RWPE1 (cell line): ENCODE measurements around the gene GABRB3.

Experiments used
- CTCF ChIA-PET: fragments of 350-600 bp; sonication (Branson Sonifier 250); formaldehyde crosslinking; extraction: SDS; loops from one replicate; lab custom pipeline; 2021; lab: Yijun Ruan, JAX
- POLR2A ChIA-PET: fragments of 400-600 bp; formaldehyde crosslinking; extraction: SDS; loops from one replicate; lab custom pipeline; 2020; ENCODE audit warnings: antibody characterized with exemption; ENCODE audit not compliant: low non-redundant PET; lab: Yijun Ruan, JAX
- DNase-seq: peaks from one replicate; pipeline ENCODE4 v3.0.0; 2012; ENCODE audit warnings: low spot score
- H3K27ac ChIP-seq: fragments of 450-650 bp; 2 replicates; pipeline ENCODE4 v1.5.1; 2017
- TF ChIP-seq, protein P1 (sequence below): fragments of 450-650 bp; conservative IDR thresholded peaks from 2 replicates; pipeline ENCODE4 v1.5.1; 2017; ENCODE audit warnings: low read depth, mild to moderate bottlenecking

GABRB3 gene

DNA sequence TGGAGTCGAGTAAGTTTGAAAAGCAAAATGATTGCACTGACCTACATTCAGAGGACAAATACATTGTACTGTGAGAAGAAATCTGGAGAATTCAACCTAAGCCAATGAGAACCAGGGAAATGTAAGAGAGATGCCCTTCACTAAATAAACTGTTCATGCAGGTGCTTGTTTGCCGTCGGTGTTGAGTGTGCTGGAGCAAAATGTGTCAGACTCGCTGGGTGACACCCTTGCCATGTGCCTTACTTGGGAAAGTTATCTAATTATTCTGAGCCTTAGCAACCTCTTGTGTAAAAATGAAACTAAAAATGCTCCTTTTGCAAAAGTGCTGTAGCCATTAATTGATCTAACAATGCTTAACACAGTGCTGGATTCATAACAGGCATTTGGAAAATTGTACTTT lies 140.4 kb downstream of the GABRB3 start:
- TF ChIP-seq, protein P1, sequence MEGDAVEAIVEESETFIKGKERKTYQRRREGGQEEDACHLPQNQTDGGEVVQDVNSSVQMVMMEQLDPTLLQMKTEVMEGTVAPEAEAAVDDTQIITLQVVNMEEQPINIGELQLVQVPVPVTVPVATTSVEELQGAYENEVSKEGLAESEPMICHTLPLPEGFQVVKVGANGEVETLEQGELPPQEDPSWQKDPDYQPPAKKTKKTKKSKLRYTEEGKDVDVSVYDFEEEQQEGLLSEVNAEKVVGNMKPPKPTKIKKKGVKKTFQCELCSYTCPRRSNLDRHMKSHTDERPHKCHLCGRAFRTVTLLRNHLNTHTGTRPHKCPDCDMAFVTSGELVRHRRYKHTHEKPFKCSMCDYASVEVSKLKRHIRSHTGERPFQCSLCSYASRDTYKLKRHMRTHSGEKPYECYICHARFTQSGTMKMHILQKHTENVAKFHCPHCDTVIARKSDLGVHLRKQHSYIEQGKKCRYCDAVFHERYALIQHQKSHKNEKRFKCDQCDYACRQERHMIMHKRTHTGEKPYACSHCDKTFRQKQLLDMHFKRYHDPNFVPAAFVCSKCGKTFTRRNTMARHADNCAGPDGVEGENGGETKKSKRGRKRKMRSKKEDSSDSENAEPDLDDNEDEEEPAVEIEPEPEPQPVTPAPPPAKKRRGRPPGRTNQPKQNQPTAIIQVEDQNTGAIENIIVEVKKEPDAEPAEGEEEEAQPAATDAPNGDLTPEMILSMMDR: no peak
- POLR2A ChIA-PET: no interaction called here

DNA sequence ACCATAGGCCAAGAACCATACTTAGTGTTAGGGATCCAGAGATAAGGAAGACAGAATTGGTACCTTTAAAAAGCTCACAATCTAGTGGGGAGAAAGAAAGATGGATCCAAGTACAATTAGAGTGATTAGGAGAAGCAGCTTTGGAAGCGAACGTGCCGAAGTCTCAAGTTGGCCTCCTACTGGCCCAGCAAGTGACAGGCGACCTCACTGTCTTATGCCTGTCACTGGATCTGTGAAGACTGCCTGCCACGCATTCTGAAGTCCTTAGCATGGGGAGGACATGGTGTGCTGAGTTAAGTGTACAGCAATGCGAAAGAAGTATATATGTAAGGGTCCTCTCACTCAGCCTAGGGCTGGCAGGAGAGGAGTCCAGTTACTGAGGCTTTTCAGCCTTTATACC lies 141.0 kb downstream of the GABRB3 start:
- TF ChIP-seq, protein P1: no peak
- ChIA-PET POLR2A (no interaction called here), CTCF (no interaction called here)
- H3K27ac ChIP-seq: no peak overlapping the region
- DNase-seq: no peak

More for the DNA sequence above, 140.4 kb downstream of the GABRB3 start:
- DNase-seq: no peak
- CTCF ChIA-PET: interaction anchor here (0.6 kb wide), 1 partner anchor 31 kb away, joined by 3 read pairs; no protein-coding TSS in a partner anchor
- no peak overlapping the region for H3K27ac ChIP-seq

DNA sequence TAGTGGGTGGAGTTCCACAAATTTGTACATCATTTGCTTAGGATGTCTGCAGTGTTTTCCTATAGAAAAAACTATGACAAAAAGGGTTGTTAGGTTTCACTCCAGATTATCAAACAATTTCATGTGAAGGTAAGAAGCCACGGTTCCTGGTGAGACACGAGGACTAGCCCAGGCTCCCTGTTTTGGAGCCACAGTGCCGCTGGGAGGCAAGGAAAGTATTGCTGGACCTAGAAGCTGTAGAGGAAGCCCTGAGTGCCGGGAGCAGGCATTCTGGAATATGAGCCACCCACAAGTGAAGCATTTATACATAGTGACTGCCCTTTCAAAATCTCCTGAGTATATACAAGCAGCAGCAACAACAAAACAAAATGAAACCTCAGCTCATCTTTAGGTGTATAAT lies 142.0 kb downstream of the GABRB3 start:
- DNase-seq: no peak
- TF ChIP-seq, protein P1: no peak
- ChIA-PET POLR2A (no interaction called here), CTCF (no interaction called here)
- no peak overlapping the region for H3K27ac ChIP-seq

DNA sequence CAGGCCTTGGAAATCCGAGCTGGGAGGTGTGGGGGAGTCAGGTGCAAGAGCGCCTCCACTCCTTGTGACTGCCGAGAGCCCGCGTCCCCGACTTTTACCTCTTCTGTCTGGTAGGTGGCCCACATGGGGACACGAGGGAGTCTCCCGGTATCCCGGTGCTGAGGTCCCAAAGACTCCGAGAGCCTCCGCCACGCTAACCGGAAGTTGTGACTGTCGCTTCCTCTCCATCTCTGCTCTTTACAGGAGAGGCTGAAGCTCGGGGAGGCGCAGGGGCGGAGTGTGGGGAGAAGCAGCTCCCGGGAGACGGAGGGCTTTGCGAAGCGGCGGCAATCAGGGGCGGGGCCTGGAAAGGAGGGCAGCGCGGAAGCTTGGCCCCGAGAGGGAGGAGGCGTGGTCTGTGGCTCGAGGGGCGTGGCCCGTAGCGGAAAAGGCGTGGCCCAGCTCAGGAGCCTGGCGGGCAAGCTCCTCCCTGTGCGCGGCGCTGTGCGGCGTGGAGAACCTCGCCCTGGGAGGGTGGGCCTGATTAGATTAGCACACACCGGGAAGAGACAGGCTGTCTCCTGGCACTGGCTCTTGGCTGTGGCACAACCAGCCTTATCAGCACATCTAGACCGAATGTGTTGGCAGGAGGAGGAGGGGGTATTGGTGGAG lies 143.9 kb downstream of the GABRB3 start:
- TF ChIP-seq, protein P1: no peak
- CTCF ChIA-PET: no interaction called here
- POLR2A ChIA-PET: no interaction called here
- H3K27ac ChIP-seq: no peak overlapping the region
- DNase-seq: no peak

DNA sequence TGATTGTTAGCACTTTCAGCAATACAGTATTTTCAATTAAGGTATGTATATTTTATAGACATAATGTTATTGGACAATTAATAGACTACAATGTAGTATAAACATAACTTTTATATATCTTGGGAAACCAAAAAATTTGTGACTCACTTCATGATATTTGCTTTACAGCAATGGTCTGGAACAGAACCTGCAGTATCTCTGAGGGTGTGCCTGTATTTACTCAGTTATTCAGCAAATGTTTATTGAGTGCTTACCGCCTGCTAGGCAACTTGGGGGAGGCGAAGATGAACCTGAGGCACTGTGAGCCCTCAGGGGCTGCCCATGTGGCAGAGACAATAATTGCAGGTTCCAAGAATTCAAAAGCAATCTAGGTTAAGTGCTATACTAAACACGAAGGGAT lies 144.8 kb downstream of the GABRB3 start:
- ChIA-PET CTCF (no interaction called here), POLR2A (no interaction called here)
- H3K27ac ChIP-seq: no peak overlapping the region
- TF ChIP-seq, protein P1: no peak
- DNase-seq: no peak

DNA sequence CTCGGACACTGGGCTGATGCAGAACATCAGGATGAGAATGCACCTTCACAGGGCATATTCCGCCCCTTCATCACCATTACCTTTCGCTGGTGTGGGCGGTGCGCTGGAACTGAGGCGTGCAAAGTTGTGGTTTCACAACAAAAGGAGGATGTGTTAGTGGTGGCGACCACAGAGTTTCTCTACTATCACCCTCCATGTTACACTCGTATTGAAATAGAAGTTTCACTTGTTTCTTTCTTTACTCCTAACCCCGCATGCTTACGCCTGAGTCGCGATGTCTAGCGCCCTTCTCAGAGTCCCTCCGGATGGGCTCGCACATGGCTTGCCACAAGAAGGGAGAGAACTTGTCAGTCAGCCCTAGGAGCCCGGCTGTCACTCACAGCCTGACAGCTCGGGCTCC lies 148.7 kb downstream of the GABRB3 start:
- no peak overlapping the region for H3K27ac ChIP-seq
- no peak for DNase-seq
- ChIA-PET POLR2A (no interaction called here), CTCF (no interaction called here)
- TF ChIP-seq, protein P1: no peak
